Epithelial cell of prostate (primary cell): ENCODE results near the gene HECA.
"Not testable (repeated sequence)": the region's sequence is repeated elsewhere in the genome, so short reads cannot be mapped to it uniquely, and the experiment has no call there.

Experiments
- DNase-seq: peaks from one replicate; pipeline ENCODE4 v3.0.0-alpha.2; 2011; ENCODE audit warnings: low read depth, low spot score
- H3K27ac ChIP-seq: fragments of 450-650 bp; 2 replicates; pipeline ENCODE4 v1.5.1; 2017; ENCODE audit warnings: mild to moderate bottlenecking

Gene HECA

DNA sequence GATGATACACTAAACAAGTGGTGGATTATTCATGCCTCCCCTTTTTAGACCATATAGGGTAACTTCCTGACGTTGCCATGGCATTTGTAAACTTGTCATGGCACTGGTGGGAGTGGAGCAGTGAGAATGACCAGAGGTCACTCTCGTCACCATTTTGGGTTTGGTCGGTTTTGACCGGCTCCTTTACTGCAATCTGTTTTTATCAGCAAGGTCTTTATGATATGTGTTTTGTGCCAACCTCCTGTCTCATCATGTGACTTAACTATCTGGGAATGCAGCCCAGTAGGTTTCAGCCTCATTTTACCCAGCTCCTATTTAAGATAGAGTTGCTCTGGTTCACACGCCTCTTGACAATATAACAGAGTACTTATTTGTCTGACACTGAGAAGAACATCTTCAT is 22.2 kb downstream of the HECA start:
- not testable (repeated sequence) for H3K27ac ChIP-seq, DNase-seq

DNA sequence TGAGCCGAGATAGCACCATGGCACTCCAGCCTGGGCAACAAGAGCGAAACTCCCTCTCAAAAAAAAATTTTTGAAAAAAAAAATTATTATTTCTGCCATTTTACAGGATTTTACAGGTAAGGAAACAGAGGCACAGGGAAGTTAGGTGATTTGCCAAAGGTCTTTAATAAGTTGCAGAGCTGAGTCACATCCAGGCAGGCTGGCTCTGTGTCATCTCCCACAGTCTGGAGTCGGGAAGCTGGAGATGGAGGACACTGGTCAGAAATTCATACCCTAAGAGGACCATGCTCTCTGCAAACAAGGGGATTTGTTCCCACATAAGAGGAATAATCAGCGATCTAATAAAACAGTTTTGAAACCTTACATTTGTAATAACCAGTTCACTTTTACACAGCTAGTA is 24.1 kb downstream of the HECA start:
- H3K27ac ChIP-seq = no peak overlapping the region
- no peak for DNase-seq

DNA sequence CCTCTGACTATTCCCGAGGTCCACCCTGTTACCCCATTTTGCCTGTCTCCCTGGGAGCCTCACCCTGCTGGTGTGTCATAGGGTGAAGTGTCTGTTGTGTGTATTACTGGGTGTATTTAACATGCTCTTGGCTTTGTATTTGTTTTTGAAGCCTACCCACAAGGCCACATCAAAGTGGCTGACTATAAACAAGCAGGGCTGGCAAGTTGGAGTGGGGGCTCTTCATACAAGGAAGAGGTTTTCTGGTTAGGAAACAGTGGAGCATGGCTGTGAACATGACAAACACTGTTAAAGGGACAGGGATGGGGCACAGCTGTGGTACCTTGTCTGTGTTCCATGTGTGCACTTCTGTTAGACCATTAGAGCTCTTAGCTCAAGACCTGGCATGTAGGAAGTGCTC is 26.3 kb downstream of the HECA start:
- H3K27ac ChIP-seq = no peak overlapping the region
- peak; percentile 39 for DNase-seq

DNA sequence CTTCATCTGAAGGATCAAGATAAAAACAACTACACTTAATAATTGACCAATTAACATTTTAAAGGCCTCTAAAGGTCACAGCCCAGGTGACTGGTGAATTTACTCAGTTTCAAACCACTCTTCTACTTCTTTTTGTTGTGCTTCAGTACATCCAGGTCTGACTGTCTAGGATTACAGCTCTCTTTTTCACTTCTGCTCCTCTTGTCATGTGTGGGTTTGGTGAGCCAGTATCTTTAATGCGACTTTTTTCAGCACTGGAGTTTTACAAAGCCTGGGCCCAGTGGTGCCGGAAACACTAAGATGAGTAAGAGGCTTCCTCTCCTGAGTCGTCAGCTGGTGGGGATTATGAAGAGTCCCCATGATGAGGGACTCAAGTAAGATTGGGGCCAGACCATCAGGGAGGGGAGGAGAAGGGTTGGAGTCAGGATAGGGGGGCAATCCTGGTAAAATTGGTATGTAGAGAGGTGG is 27.0 kb downstream of the HECA start:
- no peak for DNase-seq
- no peak overlapping the region for H3K27ac ChIP-seq

DNA sequence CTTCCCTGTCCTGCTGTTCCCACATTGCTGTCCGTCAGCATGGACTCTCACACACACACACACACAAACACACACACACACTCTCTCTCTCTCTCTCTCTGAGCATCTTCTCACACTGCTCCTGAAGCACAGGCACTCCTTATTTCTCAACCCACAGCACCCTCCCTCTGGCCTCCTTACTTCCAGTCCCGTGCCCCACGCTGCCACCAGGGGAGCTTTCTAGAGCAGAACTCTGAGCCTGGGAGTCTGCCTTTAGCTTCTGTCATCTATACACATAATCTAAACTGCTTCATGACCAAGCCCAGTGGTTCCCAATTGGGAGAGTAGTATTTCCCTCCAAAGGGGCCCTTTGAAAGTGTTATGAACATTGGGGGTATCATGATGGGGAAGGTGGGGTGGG is 29.1 kb downstream of the HECA start:
- no peak overlapping the region for H3K27ac ChIP-seq
- DNase-seq = no peak

DNA sequence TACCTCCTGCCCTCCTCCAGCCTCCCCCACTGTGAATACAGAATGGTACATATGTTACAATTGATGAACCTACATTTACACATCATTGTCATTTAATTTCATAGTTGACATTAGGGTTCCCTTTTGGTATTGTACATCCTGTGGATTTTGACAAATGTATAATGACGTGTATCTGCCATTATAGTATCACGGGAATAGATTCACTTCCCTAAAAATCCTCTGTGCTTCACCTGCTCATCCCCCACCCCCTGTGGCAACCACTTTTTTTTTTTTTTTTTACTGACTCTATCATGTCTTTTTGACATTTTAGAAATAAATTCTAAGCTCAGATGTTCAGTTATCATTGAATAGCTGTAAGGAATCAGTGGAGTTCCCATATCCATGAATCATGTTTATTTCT is 30.4 kb downstream of the HECA start:
- no peak for DNase-seq
- no peak overlapping the region for H3K27ac ChIP-seq

DNA sequence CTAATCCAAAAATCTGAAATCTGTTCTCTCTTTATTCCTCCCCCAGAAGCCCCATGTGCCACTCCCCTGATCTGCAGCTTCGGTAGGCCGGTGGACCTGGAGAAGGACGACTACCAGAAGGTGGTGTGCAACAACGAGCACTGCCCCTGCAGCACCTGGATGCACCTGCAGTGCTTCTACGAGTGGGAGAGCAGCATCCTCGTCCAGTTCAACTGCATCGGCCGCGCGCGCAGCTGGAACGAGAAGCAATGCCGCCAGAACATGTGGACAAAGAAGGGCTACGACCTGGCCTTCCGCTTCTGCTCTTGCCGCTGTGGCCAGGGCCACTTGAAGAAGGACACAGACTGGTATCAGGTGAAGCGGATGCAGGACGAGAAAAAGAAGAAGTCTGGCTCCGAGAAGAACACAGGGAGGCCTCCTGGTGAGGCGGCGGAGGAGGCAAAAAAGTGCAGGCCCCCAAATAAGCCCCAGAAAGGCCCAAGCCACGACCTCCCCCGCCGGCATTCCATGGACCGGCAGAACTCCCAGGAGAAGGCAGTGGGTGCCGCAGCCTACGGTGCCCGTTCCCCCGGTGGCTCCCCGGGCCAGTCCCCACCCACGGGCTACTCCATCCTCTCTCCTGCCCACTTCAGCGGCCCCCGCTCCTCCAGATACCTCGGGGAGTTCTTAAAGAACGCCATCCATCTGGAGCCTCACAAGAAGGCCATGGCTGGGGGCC is 31.5 kb downstream of the HECA start:
- H3K27ac ChIP-seq = no peak overlapping the region
- DNase-seq = no peak

DNA sequence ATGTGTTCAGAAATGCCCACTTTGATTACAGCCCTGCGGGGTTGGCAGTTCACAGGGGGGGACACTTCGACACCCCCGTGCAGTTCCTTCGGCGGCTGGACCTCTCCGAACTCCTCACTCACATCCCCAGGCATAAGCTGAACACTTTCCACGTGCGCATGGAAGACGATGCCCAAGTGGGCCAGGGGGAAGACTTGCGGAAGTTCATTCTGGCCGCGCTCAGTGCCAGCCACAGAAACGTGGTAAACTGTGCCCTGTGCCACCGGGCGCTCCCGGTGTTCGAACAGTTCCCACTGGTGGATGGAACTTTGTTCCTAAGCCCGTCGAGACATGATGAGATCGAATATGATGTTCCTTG is 32.1 kb downstream of the HECA start:
- no peak overlapping the region for H3K27ac ChIP-seq
- no peak for DNase-seq

DNA sequence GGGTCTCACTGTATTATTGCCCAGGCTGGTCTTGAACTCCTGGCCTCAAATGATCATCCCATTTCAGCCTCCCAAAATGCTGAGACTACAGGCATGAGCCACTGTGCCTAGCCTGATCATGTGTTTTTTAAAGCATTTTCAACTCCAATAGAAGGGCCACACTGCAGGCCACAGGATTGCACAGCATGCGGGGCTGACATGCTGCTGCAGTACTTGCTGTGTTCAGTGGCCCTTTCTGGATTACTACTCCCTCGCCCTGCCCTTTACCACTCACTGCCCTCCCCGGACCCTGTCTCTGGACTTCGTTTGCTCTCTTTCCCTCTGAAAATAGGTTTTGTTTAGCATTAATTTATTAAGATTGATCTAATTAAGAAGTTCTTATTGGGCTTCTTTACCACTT is 37.3 kb downstream of the HECA start:
- DNase-seq = no peak
- no peak overlapping the region for H3K27ac ChIP-seq

DNA sequence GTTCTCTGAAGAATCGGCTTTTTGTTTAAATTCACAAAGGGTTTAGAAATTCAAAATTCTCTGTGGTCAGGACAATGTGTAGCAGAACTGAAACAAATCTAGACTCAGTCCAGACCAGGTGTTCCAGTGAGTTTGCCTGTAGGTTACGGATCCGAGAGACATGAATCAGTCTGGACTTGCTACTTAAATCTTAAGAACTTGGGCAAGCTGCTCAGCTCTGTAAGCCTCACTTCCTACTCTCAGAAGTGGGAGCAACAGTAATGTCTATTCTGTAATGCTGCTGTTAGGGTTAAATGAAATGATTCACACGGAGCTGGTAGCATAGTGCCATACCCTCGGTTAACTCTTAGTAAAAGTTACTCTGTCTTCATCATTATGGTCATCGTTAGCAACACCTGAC is 37.7 kb downstream of the HECA start:
- DNase-seq = no peak
- no peak overlapping the region for H3K27ac ChIP-seq

DNA sequence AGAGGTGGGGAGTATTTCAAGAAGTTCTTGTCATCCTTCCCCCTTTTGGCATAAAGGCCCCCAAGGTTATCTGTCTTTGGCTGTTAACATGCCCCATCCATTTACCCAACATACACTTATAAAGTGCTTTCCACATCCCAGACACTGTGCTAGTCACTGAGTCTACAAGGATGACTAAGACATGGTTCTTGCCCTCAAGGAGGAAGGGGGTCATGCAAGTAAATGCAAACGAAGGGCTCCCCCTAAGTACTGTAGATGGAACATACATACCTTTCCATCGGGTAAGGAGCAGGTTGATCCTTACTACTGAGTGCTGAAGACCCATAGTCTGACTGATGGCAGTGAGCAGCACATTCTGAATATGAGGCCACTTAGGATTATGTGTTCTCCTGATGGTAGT is 38.3 kb downstream of the HECA start:
- DNase-seq = no peak
- H3K27ac ChIP-seq = no peak overlapping the region

DNA sequence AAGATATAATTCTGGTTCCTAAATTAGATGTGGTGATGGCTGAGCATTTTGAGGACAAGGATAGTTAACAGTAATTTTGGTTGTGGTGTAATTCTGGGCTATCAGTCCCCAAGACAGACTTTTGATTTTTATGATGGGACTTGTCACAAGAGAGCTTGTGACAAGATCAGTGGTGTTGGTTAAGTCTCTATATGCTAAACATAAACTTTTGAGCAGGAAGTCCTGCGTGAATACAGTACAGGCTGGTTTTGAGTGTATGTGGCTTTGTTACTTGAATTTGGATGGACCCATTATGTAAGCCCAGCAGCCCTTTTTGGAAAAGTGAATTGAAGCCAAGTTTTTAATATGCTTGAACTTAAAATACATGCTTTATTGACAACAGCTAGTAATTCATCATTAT is 38.9 kb downstream of the HECA start:
- H3K27ac ChIP-seq = no peak overlapping the region
- DNase-seq = no peak

DNA sequence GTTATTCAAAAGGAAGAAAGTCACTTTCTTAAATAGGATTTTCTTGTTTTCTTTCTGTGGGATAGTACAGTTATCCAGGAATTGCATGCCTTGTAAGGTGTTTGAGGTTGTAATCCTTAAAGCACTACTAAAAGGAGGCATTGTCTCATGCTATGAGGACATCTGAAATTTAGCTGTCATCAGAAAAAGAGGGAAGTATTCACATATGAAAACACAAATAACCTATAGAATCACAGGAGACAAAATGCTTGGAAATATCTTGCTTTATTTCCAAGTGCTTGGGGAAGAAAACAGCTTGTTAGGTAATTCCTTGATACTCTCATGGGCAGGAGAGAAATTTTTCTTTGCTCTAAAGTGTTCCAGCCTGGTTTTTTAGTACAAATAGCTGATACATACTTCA is 40.1 kb downstream of the HECA start:
- H3K27ac ChIP-seq = no peak overlapping the region
- DNase-seq = no peak

DNA sequence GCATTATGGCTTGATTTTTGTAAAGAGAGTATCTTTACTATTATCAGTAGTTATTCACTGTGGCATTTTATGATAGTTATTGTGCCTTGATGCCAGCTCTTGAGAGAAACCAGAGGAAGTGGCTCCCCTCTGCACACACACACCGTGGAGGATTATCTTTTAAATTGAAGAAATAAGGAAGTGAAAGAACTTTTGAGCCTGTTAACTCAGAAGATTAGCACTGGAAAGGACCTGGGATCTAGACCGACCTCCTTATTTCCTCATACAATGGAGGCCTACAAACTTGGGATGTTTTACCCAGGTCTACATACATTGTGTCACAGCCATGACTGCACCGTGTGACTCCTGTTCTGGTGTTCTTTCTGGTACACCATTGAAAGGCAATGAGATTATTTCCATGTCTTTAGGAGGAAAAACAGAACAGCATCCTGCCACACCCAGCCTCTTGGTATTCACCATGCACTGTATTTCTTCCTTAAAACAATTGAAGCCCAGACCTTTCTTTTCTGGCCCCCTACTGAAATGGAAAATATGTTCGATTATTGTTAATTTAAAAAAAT is 40.6 kb downstream of the HECA start:
- no peak for DNase-seq
- no peak overlapping the region for H3K27ac ChIP-seq

DNA sequence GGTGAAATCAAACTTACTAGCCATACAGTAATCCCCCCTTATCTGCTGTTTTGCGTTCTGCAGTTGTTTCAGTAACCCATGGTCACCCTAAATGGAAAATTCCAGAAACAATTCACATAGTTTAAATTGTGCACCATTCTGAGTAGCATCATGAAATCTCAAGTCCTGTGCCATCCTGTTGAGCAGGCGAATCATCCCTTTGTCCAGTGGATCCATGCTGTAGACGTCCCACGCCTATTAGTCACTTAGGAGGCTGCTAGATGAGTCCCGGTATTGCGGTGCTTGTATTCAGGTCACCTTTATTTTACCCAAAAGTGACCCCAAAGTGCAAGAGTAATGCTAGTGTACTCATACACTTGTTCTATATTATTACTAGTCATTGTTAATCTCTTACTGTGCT is 46.4 kb downstream of the HECA start:
- no peak overlapping the region for H3K27ac ChIP-seq
- no peak for DNase-seq

DNA sequence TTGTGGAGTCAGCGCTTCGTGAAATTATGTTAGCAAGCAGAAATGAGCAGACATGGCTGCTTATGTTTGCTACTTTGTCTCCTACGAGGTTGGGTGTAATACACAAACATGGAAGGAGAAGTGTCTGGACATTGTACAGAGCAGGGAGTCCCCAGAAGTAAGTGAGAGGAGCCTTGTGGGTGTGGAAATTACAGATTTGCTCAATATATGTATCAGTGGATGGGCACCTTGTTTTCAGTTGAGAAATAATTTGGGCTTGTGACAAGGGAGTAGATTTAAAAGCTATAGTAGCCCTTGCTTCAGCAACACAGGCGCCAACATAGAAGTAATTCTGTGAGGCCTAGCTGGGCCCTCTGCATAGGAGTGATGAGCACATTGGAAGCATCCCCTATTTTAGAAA is 49.2 kb downstream of the HECA start:
- H3K27ac ChIP-seq = no peak overlapping the region

DNA sequence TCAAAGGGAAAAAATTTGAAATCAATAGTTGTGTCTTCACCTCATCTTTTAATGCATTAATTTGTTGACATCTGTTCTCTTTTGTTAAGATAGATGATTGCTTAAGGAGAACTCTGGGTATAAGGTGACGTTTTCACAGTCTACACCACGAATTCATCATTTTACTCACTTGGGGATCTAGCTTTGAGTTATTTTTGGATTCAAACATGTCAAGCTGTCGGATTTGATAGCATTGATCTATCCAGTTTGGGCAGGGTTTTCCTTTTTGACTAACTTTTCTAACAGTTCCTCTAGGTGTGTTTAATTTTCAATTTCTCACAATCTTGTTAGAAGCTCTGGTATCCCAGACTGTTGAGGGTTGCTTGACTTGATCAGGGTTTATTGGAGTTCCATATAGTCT is 49.6 kb downstream of the HECA start:
- DNase-seq = no peak
- H3K27ac ChIP-seq = no peak overlapping the region

More for the DNA sequence above, 49.2 kb downstream of the HECA start:
- no peak for DNase-seq

DNA sequence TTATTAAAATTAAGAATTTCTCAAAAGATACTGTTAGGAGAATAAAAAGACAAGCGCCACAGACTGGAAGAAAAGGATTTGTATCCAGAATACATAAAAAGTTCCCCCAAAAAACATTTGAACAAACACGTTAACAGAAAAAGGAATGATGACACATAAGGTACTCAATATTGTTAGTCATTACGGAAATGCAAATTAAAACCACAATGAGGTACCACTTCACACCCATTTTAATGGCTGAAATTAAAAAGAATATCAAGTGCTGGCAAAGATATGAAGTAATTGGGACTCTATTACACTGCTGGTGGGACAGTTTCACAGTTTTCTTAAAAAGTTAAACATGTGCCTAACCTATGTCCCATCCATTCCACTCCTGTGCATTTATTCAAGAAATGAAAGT is 51.4 kb downstream of the HECA start:
- DNase-seq = no peak
- H3K27ac ChIP-seq = no peak overlapping the region

DNA sequence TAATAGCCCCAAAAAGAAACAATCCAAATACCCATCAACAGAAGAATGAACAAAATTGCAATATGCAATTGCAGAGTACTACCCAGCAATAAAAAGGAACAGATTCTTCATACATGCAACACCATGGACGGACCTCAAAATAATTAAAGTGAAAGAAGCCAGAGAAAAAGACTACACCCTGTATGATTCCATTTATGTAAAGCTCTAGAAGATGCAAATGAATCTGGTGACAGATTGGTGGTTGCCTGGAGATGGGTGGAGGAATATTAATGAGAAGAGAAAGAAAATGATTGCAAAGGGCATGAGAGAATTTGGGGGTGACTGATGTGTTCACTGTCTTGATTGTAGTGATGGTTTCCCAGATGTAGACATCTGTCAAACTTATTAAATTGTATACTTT is 51.8 kb downstream of the HECA start:
- no peak overlapping the region for H3K27ac ChIP-seq
- DNase-seq = no peak

DNA sequence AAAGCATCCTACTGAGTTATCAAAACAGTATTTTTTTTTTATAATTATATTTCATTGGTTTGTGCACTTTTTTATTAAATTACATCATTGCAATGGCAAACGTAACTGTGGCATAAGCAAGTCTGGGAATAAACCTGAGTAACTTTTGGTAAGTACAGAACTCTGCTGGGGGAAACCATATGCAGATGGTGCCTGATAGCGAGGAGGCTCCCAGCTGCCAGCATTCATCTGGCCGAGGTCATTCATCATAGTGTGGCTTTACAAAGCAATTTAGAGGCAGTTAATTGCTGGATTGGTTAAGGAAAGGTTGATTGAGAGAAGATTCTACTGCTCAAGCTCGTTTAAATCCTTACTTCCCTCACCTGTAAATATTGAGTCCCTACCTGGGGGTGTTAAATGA is 52.6 kb downstream of the HECA start:
- no peak overlapping the region for H3K27ac ChIP-seq
- no peak for DNase-seq

DNA sequence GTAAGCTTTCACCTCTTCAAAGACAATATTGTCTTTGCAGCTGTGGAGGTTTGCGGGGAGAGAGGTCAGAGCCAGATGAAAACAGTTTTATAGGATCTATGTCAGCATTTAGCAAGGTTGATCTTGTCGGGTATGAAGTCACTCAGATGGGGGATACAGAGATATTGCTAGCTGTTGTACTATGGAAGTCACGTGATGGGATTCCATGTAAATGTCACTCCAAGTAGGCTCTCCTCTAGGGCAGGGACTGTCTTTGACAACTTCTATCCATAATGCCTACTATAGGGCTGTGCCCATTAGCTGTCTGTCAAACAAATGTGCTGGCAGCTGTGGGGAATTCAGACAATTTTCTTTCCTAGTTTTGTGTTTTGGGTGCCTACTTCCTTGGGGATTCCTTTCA is 54.8 kb downstream of the HECA start:
- no peak overlapping the region for H3K27ac ChIP-seq
- DNase-seq = no peak

DNA sequence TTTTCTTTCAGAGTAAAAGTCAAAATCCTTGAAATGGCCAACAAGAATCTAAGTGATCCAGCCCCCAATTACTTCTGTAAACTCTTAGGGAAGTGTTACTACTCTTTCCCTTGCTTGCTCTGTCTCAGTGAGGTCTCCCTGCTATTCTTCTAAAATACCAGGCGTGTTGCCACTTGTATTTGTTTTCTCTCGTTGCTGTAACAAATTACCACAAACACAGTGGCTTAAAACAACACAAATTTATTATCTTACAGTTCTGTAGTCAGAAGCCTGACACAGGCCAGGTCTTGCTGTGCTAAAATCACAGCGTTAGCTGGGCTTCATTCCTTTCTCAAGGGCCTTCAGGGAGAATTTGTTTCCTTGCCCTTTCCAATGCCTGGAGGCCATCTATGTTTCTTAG is 59.9 kb downstream of the HECA start:
- peak overlapping the region; percentile 61 for H3K27ac ChIP-seq

More for the DNA sequence above, 59.9 kb downstream of the HECA start:
- DNase-seq = no peak
